Measurements from ENCODE around the gene ACTRT2.

DNA sequence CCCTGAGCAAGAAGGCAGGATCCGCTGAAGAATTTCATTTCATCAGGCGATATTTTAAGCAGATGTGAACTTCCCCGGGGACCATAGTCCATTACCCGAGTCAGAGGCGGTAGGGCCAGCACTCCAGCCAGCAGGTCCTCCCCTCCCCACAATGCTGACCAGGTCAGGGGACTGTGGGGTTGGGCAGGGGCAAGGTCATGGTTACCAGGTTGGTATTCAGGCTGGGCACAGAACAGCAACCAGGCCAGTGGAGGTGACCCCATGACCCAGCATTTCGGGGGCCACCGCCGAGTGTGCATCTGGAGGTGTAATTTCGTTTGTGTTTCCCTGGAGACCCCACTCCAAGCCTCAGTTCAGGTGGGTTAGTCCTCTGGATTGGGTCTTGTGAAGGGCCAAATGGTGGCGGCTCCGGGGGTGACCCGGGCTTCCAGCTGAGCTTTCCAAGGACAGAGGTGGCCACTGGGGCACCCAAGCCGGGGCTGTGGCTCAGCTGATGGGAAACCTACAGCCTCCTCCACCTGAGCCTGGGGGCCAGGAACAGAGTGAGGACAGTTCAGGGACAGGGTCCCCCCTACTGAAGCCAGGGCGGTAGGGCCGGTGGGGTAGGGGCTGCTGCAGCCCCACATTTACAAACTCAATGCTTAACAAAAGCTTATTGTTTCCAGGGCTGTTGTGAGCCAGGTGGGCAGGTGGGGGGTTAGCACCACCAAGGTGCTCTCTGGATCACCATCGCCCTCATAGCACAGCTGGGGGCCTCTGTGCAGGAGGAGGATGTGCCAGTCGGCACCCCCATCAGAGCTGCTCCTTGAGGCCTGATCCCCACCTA, 50.5 kb downstream of the ACTRT2 start:
- TF ChIP-seq EZH2phosphoT487 (IDR thresholded peaks at IDR 0.05; ENCODE audit: insufficient read depth, low read depth) (no peak), EZH2 (IDR thresholded peaks at IDR 0.05; ENCODE audit: insufficient read depth, poor library complexity, severe bottlenecking) (no peak)
